ENCODE measurements around the gene SLC25A28. TPM values are rescaled to one million over a fixed set of nuclear protein-coding genes. Genes with fewer than 3 reads are reported as not detected.

Gene SLC25A28
- total RNA-seq (10 to 100 TPM; 22.9 to 36.5 TPM), polyA plus RNA-seq (ENCODE audit: insufficient read length in 2 of 2) (10 to 100 TPM; 56.0 to 65.2 TPM)
- long read RNA-seq, donor 1, transcript SLC25A28-201 (4 exons, 1,451 nt) = major isoform, 11 of 23 reads
- long read RNA-seq, donor 1, transcript SLC25A28-203 (2 exons, 581 nt) = minor isoform, 5 of 23 reads
- long read RNA-seq, donor 1, partial matches to known transcripts = 7 of 23 reads
- long read RNA-seq, donor 1, other reads (novel, unspliced or antisense) = 0 of 23 reads
- long read RNA-seq, donor 2, partial matches to known transcripts = 0 of 3 reads
- long read RNA-seq, donor 2, other reads (novel, unspliced or antisense) = 0 of 3 reads
- long read RNA-seq, donor 3, partial matches to known transcripts = 0 of 6 reads
- long read RNA-seq, donor 3, other reads (novel, unspliced or antisense) = 0 of 6 reads
- long read RNA-seq, donor 4, transcript SLC25A28-203 (2 exons, 581 nt) = minor isoform, 7 of 16 reads
- long read RNA-seq, donor 4, transcript SLC25A28-201 (4 exons, 1,451 nt) = major isoform, 9 of 16 reads
- long read RNA-seq, donor 4, partial matches to known transcripts = 0 of 16 reads
- long read RNA-seq, donor 4, other reads (novel, unspliced or antisense) = 0 of 16 reads

GRCh38 chr10:99619851-99620710 is at the start of gene SLC25A28:
TSS of gene SLC25A28 (minus strand) at chr10:99620439. CDS start at chr10:99620335, 104 bp downstream.
- peaks cover 13% of the 10 kb centered on the region for H3K4me1 ChIP-seq (ENCODE audit: control insufficient read depth, insufficient read depth, low read length)
- under 1% methylated on average over 66 of the region's 75 CpGs for WGBS (ENCODE audit: insufficient coverage)
- H3K27me3 ChIP-seq (ENCODE audit: control insufficient read depth, insufficient read depth, low read length) = no peaks in the 10 kb centered on the region
- no peaks in the 10 kb centered on the region for H3K9me3 ChIP-seq (ENCODE audit: control insufficient read depth, insufficient read depth, low read length)
- peak within 1 kb of the TSS; percentile 99 for H3K27ac ChIP-seq (ENCODE audit: low read depth, low read length)
- H3K36me3 ChIP-seq (ENCODE audit: control insufficient read depth, insufficient read depth, low read length) = peaks cover 1% of the 10 kb centered on the region
- peak within 1 kb of the TSS; percentile 76 for H3K4me3 ChIP-seq (ENCODE audit: low read depth, low read length)
- peak in 5 of 6 donors; percentile 14 to 99 (median 97) for DNase-seq (ENCODE audit: low read depth in 4 of 6, low spot score in 6 of 6)

DNA sequence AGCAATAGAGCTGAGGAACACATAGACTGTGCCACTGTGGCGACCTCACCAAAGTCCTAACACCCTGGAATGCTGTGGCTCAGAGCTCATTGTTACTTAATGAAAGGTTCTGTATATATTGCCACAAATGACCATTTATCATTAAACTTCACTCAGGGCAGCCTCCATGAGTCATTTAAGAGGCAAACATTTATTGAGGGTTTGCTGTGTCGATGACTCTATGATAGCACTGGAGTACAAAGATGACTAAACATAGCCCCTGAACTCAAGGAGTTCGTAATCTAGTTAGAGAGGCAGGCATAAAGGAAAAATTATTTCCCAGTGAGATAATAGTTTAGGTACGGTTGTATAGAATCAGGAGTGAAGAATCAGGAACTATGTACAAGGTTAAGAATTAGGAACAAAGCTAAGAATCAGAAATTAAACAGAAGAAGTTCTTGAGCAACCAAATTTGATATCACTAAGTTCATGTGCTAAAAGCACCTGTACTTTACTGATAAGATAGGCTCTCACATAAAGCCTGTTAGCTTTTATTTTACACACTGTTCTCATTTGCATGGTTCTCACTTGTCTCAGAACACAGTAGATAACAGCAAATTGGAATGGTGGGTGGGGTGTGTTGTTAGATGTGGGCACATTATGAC is 47.0 kb upstream of the SLC25A28 start:
- WGBS (ENCODE audit: insufficient coverage) = no CpG with 5 or more reads among the region's 4 CpGs
- peaks cover 12% of the 10 kb centered on the region for H3K36me3 ChIP-seq (ENCODE audit: control insufficient read depth, insufficient read depth, low read length)
- no peaks in the 10 kb centered on the region for H3K27me3 ChIP-seq (ENCODE audit: control insufficient read depth, insufficient read depth, low read length)
- no peak overlapping the region for H3K4me3 ChIP-seq (ENCODE audit: low read depth, low read length)
- DNase-seq (ENCODE audit: low read depth in 4 of 6, low spot score in 6 of 6) = no peak
- no peak overlapping the region for H3K27ac ChIP-seq (ENCODE audit: low read depth, low read length)
- no peaks in the 10 kb centered on the region for H3K4me1 ChIP-seq (ENCODE audit: control insufficient read depth, insufficient read depth, low read length)
- H3K9me3 ChIP-seq (ENCODE audit: control insufficient read depth, insufficient read depth, low read length) = no peaks in the 10 kb centered on the region

- Histone ChIP-seq H3K36me3 (ENCODE audit: control insufficient read depth, insufficient read depth, low read length) (peaks cover 12% of the 10 kb centered on the region), H3K4me3 (ENCODE audit: low read depth, low read length) (no peak overlapping the region), H3K4me1 (ENCODE audit: control insufficient read depth, insufficient read depth, low read length) (peaks cover 4% of the 10 kb centered on the region), H3K9me3 (ENCODE audit: control insufficient read depth, insufficient read depth, low read length) (no peaks in the 10 kb centered on the region), H3K27ac (ENCODE audit: low read depth, low read length) (no peak overlapping the region), H3K27me3 (ENCODE audit: control insufficient read depth, insufficient read depth, low read length) (no peaks in the 10 kb centered on the region)
- WGBS (ENCODE audit: insufficient coverage) = 90% methylated on average over 1 of the region's 2 CpGs
- DNase-seq (ENCODE audit: low read depth in 4 of 6, low spot score in 6 of 6) = no peak
Observed at GRCh38 chr10:99665304-99665703, 45.1 kb upstream of the SLC25A28 start.

GRCh38 chr10:99661377-99661763 is 41.1 kb upstream of the SLC25A28 start:
- H3K9me3 ChIP-seq (ENCODE audit: control insufficient read depth, insufficient read depth, low read length) = no peaks in the 10 kb centered on the region
- H3K36me3 ChIP-seq (ENCODE audit: control insufficient read depth, insufficient read depth, low read length) = peaks cover 12% of the 10 kb centered on the region
- peaks cover 17% of the 10 kb centered on the region for H3K4me1 ChIP-seq (ENCODE audit: control insufficient read depth, insufficient read depth, low read length)
- WGBS (ENCODE audit: insufficient coverage) = 100% methylated on average over 2 of the region's 6 CpGs
- DNase-seq (ENCODE audit: low read depth in 4 of 6, low spot score in 6 of 6) = no peak
- no peak overlapping the region for H3K27ac ChIP-seq (ENCODE audit: low read depth, low read length)
- H3K27me3 ChIP-seq (ENCODE audit: control insufficient read depth, insufficient read depth, low read length) = peaks cover 2% of the 10 kb centered on the region
- no peak overlapping the region for H3K4me3 ChIP-seq (ENCODE audit: low read depth, low read length)

DNA sequence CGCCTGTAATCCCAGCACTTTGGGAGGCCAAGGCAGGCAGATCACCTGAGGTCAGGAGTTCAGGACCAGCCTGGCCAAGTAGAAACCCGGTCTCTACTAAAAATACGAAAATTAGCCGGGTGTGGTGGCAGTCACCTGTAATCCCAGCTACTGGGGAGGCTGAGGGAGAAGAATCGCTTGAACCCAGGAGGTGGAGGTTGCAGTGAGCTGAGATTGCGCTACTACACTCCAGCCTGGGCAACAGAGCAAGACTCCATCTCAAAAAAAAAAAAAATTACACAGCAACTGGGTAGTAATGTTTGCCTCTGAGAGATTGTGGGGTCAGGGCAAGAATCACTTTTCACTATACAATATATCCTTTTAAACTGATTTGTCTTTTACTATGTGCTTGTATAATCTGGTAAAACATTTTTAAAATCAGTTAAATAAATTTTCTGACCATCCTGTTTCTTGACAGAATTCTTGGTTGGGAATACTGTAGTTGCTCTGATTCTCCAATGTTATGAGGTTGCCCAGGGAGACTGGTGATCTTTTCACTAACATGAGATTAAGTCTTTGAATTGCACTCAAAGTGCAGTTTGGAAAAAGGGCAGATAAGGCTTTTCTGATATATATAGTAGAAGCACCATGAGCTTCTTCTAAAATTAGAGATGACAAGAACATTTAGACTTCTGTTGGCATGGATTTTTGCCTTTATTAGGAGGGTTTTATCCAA is 40.6 kb upstream of the SLC25A28 start:
- H3K4me3 ChIP-seq (ENCODE audit: low read depth, low read length) = no peak overlapping the region

GRCh38 chr10:99659868-99660366 is 39.7 kb upstream of the SLC25A28 start:
- WGBS (ENCODE audit: insufficient coverage) = 12% methylated on average over 8 of the region's 10 CpGs

More for the DNA sequence above, 40.6 kb upstream of the SLC25A28 start:
- H3K27ac ChIP-seq (ENCODE audit: low read depth, low read length) = no peak overlapping the region
- no peak for DNase-seq (ENCODE audit: low read depth in 4 of 6, low spot score in 6 of 6)
- 98% methylated on average over 2 of the region's 6 CpGs for WGBS (ENCODE audit: insufficient coverage)
- H3K9me3 ChIP-seq (ENCODE audit: control insufficient read depth, insufficient read depth, low read length) = no peaks in the 10 kb centered on the region
- H3K4me1 ChIP-seq (ENCODE audit: control insufficient read depth, insufficient read depth, low read length) = peaks cover 17% of the 10 kb centered on the region
- H3K36me3 ChIP-seq (ENCODE audit: control insufficient read depth, insufficient read depth, low read length) = peaks cover 9% of the 10 kb centered on the region
- peaks cover 2% of the 10 kb centered on the region for H3K27me3 ChIP-seq (ENCODE audit: control insufficient read depth, insufficient read depth, low read length)

DNA sequence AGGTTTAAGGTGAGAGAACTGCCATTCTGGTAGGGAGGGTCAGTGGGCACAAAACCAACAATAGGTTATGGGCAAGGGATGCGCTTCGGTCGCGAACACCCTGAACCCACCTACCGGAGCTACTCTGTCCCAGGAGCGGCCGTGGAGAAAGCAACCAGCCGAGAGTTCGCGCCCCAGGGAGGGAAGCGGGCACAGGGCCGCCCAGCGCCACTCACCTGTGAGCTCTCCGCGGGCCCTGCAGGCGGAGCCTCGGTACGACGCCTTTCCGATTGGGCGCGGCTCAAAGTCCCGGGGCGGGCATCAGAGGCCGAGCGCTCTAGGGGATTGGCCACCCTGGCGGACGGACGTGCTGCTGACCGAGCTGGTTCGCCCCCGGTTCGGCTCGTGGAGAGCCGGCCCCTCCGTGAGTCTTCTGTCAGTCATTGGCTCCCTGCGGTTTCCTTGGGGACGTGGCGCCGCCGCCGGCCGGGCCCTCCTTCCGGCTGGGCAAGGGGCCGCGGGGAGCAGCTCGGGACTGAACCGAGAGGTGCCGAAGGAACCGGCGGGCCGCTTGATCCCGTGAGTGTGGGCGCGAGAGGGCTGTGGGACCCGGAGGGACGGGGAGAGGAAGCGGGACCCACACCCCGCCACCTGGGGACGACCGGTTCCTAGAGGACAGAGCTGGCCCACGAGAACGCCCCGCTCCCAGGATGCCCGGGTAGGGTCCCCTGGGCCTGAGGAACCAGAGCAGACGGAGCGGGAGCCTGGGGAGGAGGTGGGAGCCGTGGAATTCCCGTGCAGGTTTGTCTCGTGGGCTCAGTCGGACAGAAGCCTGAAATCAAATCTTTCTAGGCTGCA is 39.0 kb upstream of the SLC25A28 start, which contains the start of gene ENTPD7:
Gene ENTPD7 (plus strand): TSS at position 479 of the 837 bp plus-strand sequence. CDS start 448 bp downstream, outside the sequence.
- DNase-seq (ENCODE audit: low read depth in 4 of 6, low spot score in 6 of 6) = peak; percentile 40 to 97 (median 77)
- H3K4me3 ChIP-seq (ENCODE audit: low read depth, low read length) = peak within 1 kb of the TSS; percentile 79
- WGBS (ENCODE audit: insufficient coverage) = under 1% methylated on average over 71 of the region's 71 CpGs
- no peaks in the 10 kb centered on the region for H3K9me3 ChIP-seq (ENCODE audit: control insufficient read depth, insufficient read depth, low read length)
- no peak within 1 kb of the TSS for H3K27ac ChIP-seq (ENCODE audit: low read depth, low read length)
- peaks cover 2% of the 10 kb centered on the region for H3K27me3 ChIP-seq (ENCODE audit: control insufficient read depth, insufficient read depth, low read length)
- H3K4me1 ChIP-seq (ENCODE audit: control insufficient read depth, insufficient read depth, low read length) = peaks cover 17% of the 10 kb centered on the region
- H3K36me3 ChIP-seq (ENCODE audit: control insufficient read depth, insufficient read depth, low read length) = peaks cover 4% of the 10 kb centered on the region

More at GRCh38 chr10:99659868-99660366, 39.7 kb upstream of the SLC25A28 start:
- Histone ChIP-seq H3K4me1 (ENCODE audit: control insufficient read depth, insufficient read depth, low read length) (peaks cover 17% of the 10 kb centered on the region), H3K27me3 (ENCODE audit: control insufficient read depth, insufficient read depth, low read length) (peaks cover 2% of the 10 kb centered on the region), H3K4me3 (ENCODE audit: low read depth, low read length) (peak overlapping the region; percentile 79), H3K9me3 (ENCODE audit: control insufficient read depth, insufficient read depth, low read length) (no peaks in the 10 kb centered on the region), H3K27ac (ENCODE audit: low read depth, low read length) (no peak overlapping the region), H3K36me3 (ENCODE audit: control insufficient read depth, insufficient read depth, low read length) (peaks cover 6% of the 10 kb centered on the region)
- DNase-seq (ENCODE audit: low read depth in 4 of 6, low spot score in 6 of 6) = no peak

DNA sequence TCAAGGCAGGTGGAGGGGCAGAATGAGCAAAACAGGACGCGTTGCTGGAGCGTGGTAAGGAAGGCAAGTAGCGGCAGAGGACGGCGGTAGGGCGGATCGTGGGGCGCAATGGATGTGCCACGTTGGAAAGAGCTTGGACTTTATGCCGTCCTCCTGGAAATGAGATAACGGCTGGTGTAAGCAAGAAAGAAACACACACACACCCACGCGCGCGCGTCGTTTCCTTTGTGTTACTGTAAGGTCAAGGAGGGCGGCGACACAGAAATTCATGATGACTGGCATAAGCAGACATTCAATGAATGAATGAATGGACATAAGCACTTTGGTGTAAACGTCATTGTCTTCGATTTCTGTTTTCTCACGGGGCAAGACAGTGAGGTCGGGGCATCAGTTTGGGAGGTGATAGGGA is 38.4 kb upstream of the SLC25A28 start:
- 12% methylated on average over 16 of the region's 24 CpGs for WGBS (ENCODE audit: insufficient coverage)

More for the DNA sequence above, 38.4 kb upstream of the SLC25A28 start:
- no peak overlapping the region for H3K27ac ChIP-seq (ENCODE audit: low read depth, low read length)
- peaks cover 2% of the 10 kb centered on the region for H3K27me3 ChIP-seq (ENCODE audit: control insufficient read depth, insufficient read depth, low read length)
- no peaks in the 10 kb centered on the region for H3K9me3 ChIP-seq (ENCODE audit: control insufficient read depth, insufficient read depth, low read length)
- peak in 4 of 6 donors; percentile 12 to 75 (median 34) for DNase-seq (ENCODE audit: low read depth in 4 of 6, low spot score in 6 of 6)
- peak overlapping the region; percentile 79 for H3K4me3 ChIP-seq (ENCODE audit: low read depth, low read length)
- H3K4me1 ChIP-seq (ENCODE audit: control insufficient read depth, insufficient read depth, low read length) = peaks cover 17% of the 10 kb centered on the region
- peaks cover 3% of the 10 kb centered on the region for H3K36me3 ChIP-seq (ENCODE audit: control insufficient read depth, insufficient read depth, low read length)
